Measurements from ENCODE around the gene FCRLA.
"Not testable (repeated sequence)": the region's sequence is repeated elsewhere in the genome, so short reads cannot be mapped to it uniquely, and the experiment has no call there.

Gene FCRLA

DNA sequence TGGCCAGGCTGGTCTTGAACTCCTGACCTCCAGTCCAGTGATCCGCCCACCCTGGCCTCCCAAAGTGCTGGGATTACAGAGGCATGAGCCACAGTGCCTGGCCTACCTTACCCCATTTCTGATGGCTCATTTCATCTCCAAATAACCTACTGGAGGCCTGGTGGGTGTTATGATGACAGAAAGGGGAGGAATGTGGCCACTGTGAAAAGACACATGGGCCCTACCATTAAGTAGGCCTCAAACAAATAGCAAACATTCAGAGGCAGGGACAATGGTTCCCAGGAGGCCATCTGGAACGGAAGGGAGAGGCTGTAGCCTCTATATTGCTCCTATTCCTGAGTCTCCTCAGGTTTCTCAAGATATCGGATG is 932 bp upstream of the FCRLA start:
- DNase-seq (ENCODE audit: low spot score): peak; percentile 21

DNA sequence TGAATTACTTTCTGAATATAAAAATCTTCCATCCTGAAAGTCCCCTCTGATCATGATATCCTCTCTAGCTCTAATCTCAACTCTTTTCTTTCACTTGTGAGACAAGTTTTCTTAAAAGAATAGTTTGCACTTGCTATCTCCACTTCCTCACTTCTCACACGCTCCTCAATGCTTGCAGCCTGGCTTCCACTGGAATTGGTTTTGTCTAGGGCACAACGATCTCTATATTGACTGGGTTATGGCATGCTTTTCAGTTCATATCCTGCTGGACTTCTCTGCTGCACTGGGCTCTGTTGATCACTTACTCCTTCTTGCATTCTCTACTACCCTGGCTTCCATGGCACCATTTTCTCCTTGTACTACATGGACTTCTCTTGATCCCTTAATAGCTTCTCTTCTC is 474 bp downstream of the FCRLA start:
- DNase-seq (ENCODE audit: low spot score): no peak

DNA sequence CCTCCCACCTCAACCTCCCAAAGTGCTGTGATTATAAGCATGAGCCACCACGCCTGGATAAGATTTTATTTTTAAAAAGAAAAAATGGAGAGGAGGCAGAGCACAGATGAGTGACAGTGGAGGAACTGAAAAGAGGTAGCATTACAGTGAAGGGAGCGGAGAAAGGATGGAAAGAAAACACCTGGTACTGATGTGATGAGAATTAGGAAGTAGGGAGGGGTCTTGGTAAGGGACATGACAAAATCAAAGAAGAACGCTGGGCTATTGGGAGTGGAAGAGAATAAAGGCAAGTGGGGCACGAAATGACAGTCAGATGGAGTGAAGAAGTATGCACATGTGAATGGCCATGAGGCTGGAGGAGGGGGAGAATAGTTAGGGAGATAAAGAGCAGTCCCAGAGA is 2.3 kb downstream of the FCRLA start:
- DNase-seq (ENCODE audit: low spot score): no peak

- DNase-seq (ENCODE audit: low spot score): no peak
These were observed 3.5 kb downstream of the FCRLA start for GRCh38 chr1:161710560-161710959.

- no peak for DNase-seq (ENCODE audit: low spot score)
These were observed 11.7 kb downstream of the FCRLA start for GRCh38 chr1:161718559-161719324.

- DNase-seq (ENCODE audit: low spot score): no peak
These were observed 12.2 kb downstream of the FCRLA start for GRCh38 chr1:161719325-161719611.

GRCh38 chr1:161720422-161720821 is 13.4 kb downstream of the FCRLA start:
- no peak for DNase-seq (ENCODE audit: low spot score)

- no peak for DNase-seq (ENCODE audit: low spot score)
These were observed 14.1 kb downstream of the FCRLA start, which contains the start of gene FCRLB for GRCh38 chr1:161720956-161721737. Gene FCRLB, plus strand, starts transcription at chr1:161721544. Its CDS starts 1,129 bp downstream, at chr1:161722673.

DNA sequence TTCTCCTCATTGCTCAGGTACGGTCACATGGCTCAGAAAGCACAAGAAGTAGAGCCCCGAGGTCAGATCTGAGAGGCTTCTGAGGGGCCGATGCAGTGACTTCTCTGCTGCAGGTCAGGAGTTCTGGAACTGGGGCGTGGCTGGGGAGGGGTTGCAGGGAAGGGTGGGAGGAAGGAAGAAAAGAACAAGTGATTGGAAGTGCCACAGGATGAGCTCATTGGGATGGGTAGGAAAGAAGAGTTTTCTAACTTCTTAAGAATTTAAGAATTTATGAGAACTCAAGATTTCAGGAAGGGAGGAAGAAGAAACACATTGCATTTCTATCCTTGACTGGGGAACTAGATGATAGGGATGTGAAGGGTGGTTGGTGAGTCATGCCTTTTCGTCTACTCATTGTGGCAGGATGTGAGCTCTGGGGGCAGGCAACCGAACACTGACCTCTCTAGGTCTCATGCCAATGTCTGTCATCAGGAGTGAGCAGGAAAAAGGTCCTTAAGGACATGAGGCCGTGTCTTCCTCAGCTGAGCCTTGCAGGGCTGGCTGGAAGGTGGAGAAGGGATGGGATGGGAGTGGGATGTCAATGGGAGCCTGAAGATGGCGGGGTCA is 14.8 kb downstream of the FCRLA start:
- peak; percentile 78 for DNase-seq (ENCODE audit: low spot score)

GRCh38 chr1:161722406-161722805 is 15.4 kb downstream of the FCRLA start:
- no peak for DNase-seq (ENCODE audit: low spot score)

GRCh38 chr1:161723459-161724141 is 16.6 kb downstream of the FCRLA start:
- DNase-seq (ENCODE audit: low spot score): no peak

- DNase-seq (ENCODE audit: low spot score): not testable (repeated sequence)
These were observed 18.4 kb downstream of the FCRLA start for GRCh38 chr1:161725258-161725907.

- DNase-seq (ENCODE audit: low spot score): peak; percentile 40
These were observed 19.0 kb downstream of the FCRLA start for GRCh38 chr1:161725908-161726472.

DNA sequence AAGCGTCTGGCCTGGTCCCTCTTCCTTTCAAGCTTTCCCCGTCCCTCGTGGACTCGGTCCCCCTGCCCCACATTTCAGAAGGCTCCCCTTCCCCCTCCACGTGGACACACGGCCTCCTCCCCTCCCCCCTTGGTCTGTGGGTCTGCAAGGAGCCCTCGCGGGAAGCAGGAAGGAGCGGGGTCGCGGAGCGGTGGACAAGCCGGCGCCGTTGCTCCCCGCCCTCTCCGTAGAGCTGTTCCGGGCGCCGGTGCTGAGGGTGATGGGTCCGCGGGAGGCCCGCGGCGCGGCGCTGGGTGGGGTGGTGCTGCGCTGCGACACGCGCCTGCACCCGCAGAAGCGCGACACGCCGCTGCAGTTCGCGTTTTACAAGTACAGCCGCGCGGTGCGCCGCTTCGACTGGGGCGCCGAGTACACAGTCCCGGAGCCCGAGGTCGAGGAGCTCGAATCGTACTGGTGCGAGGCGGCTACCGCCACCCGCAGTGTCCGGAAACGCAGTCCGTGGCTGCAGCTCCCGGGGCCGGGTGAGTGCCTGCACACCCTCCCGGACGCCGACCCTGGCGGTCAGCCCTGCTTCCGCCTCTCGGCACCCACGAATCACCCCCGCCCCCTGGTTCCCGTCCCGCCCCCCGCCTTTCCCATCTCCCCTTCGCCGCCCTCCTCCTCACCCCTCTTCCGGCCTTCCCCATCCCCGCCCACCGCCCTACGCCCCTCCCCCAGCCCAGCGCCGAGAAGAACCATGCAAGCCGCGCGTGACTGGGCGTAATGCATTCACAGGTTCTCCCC is 19.6 kb downstream of the FCRLA start:
- peak; percentile 87 for DNase-seq (ENCODE audit: low spot score)

- DNase-seq (ENCODE audit: low spot score): peak; percentile 42
These were observed 20.4 kb downstream of the FCRLA start for GRCh38 chr1:161727256-161727924.

- no peak for DNase-seq (ENCODE audit: low spot score)
These were observed 21.6 kb downstream of the FCRLA start for GRCh38 chr1:161728376-161729226.

- DNase-seq (ENCODE audit: low spot score): peak; percentile 28
These were observed 23.1 kb downstream of the FCRLA start for GRCh38 chr1:161730050-161730564.

- no peak for DNase-seq (ENCODE audit: low spot score)
These were observed 24.2 kb downstream of the FCRLA start for GRCh38 chr1:161731241-161731640.

Measured in AG08396 (cell line).